SHP77 treated with DMSO at 0.1 percent for 48 hours (cell line): ENCODE results near the gene KCNG2.

Source experiments
- DNase-seq: peaks from one replicate; lab custom pipeline; 2025; lab: John Stamatoyannopoulos, UW

KCNG2 gene

DNA sequence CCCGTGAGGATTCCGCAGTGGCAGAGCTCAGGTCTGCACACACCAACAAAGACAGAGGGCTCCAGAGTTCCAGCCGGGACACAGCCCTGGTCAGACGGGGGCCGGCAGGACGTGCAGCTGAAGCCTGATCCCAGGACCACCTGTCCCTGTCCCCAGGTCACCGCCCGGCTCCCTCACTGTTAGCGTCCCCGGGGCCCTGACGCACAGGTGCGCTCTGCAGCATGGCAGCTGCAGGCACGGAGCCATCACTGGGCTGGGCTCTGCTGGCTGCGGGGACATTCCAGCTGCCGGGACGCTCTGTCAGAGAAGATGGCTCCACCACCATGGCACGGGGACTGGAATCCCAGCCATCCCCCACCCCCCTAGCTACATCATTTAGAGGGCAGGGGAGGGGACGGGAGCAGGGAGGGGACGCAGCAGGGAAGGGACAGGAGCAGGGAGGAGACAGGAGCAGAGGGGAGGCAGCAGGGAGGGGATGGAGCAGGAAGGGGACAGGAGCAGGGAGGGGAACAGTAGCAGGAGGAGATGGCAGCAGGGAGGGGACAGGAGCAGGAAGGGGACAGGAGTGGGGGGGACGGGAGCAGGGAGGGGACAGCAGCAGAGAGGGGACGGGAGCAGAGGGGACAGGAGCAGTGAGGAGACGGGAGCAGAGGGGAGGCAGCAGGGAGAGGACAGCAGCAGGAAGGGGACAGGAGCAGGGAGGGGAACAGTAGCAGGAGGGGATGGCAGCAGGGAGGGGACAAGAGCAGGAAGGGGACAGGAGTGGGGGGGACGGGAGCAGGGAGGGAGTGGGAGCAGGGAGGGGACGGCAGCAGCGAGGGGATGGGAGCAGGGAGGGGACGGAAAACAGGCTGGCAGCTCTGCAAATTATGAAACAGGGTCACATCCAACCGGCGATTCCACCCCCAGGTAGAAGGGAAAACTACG lies 113.9 kb downstream of the KCNG2 start:
- DNase-seq: no peak

- DNase-seq: no peak
Observed at GRCh38 chr18:79912409-79912991, 114.8 kb downstream of the KCNG2 start.

DNA sequence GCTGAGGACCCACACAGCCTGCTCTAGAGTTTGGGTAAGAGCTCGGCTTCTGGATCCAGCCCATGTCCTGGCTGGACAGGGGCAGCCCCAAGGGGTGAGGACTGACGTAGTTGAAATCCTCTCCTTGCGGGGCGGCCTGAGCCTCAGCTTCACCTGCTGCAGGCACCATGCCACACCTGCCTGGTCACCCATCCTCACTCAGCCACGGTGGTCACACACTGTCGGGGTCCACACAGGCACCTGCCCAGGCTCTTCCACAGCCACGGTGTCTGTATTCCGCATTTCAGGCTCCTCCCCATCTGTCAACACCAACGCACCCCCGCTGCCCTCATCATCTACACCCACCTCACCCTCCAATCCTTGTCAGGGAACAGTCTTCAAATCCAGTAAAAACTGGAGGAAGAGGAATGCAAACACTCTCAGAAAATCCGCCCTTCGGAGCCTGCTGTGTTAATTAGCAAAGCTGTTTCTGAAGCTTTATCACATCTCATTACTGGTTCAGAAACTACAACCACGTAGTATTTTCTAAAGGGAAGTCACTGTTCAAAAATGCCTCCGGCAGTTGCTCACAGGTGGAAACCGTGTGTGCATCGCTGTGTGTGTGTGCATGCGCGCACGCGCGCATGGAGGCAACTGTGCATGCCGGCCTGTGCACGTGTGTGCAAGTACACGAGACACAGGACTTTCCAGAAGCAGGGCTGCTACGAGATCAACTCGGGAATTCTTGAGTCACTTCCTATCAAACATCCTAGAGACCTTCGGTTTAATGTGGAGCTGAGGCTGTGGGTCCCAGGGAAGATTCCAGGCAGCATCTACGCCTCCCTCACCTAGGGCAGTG lies 115.5 kb downstream of the KCNG2 start:
- no peak for DNase-seq

DNA sequence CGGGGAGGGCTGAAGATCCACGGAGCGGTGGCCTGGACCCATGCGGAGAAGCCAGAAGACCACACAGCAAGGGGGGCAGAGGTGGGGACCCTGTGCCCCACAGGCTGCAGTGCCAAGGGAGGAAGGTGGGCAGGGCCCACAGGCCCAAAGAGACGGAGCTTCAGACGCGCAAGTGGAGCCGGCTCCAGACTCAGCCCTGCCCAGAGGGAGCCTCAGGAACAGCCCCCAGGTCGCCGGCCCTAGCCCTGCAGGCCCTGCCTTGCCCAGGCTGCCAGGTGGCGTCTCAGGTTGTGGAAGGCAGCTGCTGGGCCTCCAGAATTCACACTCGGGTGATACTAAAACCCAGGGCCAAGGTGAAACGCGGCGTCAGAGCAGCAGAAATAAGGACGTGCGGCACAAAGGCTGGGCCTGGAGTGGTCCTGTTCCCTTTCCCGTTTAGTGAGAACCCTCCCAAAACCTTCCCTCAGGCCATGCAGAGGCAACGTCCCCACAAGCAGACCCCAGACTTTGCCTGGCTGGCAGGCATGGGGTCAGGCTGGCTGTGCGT lies 116.9 kb downstream of the KCNG2 start:
- no peak for DNase-seq

DNA sequence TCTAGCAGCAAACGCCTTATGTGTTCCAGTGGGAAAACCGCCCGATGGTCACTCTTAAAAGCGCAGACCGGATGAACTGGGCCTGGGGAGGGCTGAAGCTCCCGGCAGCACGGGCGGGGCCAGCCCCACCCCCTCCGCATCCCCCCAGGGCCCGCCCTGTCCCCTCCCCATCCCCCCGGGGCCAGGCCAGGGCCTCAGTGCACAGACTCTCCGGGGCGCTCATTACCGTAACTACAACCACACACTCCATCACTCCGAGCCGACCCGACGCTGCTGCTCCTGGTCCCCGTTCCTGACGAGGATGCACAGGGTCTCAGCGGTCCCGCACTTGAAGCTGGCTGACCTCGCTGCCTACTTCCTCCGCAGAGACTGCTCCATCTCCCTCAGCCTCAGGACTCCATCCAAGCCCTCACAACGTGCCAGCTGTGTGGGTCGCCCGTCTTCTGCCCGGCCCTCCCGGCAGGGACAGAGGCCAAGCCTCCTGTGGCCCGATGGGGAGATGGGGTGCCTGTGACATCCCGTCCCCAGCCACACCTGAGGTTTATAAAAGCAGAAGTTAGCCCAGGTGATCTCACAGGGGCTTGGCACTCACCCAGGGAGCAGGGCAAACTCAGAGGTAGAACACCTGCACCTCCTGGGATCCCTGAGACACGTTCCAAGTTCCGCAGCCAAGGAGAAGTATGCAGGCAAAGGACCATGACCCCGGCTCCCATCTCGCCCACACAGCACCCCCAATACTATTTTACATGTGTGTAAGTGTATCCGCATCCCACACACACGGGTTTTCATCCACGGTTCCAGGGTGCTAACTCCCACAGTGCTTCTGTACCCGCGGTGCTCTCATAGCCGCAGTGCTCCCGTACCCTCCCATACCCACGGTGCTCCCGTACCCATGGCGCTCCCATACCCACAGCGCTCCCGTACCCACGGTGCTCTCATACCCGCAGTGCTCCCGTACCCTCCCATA lies 117.7 kb downstream of the KCNG2 start:
- DNase-seq: no peak

- DNase-seq: no peak
Observed at GRCh38 chr18:79916128-79916494, 118.4 kb downstream of the KCNG2 start.

- DNase-seq: no peak
Observed at GRCh38 chr18:79916546-79917168, 118.9 kb downstream of the KCNG2 start.

GRCh38 chr18:79917169-79917852 lies 119.6 kb downstream of the KCNG2 start:
- DNase-seq: no peak

DNA sequence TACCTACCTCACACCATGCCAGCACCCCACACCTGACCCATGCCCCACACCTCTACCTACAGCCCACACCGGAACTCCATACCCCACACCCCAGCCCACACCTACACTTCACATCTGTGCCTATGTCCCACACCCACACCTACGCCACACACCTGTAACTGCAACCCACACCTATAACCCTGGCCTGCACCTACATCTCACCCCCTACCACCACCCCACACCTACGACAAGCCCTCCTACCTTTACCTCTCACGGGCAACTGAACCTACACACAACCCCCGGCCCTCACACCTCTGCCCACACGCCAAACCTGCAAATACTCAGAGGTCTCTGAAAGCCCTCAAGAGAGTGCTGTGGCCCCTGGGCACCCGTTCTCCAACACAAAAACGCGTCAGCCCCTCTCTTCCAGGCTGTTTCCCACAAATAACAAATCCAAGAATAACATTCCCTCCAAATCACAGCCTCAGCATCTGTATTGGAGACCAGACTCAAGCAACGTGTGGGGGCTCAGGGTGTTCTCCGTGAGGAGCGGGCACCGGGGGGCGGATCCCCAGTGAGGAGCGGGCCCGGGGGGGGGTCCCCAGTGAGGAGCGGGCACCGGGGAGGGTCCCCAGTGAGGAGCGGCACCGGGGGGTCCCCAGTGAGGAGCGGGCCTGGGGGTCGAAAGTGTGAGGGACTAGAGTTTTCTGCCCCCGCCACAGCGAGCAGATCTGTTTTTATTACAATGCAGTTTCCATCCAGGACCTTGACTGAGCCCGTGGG lies 120.3 kb downstream of the KCNG2 start:
- no peak for DNase-seq

DNA sequence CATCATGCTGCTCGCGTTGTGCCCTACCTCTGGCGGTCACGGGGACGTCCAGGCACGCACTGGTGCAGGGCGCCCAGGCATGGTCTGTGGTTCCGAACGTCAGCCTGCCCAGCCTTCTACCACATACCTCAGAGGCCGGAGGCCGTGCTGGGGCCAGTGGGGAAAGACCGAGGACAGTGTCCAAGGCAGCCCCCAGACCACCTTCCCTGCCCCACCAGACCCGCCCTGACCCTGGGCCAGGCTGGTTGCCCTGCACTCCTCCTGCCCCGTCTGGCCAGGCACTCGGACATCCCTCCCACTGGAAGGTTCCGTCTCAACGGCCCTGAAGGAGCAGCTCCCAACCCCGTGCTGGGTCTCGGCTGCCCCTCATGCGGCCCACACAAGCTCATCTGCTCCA lies 120.9 kb downstream of the KCNG2 start:
- no peak for DNase-seq

DNA sequence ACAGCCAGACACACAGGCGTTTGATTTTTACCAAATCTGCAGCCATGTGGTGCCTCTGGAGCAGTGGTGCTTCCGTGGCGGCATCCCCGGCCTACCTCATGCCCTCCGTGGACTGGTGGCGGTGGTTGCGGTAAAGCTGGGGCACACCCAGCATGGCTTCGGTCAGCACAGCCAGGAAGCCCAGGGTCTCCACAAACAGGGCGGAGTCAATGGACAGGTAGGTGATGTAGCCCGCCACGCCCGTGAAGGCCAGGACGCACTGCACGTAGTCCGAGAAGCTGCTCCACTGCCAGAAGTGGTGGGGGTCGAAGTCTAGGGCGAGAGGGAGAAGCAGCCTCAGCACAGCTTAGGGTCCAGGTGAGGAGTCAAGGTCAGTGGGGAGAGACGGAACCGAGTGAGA lies 121.4 kb downstream of the KCNG2 start:
- no peak for DNase-seq

DNA sequence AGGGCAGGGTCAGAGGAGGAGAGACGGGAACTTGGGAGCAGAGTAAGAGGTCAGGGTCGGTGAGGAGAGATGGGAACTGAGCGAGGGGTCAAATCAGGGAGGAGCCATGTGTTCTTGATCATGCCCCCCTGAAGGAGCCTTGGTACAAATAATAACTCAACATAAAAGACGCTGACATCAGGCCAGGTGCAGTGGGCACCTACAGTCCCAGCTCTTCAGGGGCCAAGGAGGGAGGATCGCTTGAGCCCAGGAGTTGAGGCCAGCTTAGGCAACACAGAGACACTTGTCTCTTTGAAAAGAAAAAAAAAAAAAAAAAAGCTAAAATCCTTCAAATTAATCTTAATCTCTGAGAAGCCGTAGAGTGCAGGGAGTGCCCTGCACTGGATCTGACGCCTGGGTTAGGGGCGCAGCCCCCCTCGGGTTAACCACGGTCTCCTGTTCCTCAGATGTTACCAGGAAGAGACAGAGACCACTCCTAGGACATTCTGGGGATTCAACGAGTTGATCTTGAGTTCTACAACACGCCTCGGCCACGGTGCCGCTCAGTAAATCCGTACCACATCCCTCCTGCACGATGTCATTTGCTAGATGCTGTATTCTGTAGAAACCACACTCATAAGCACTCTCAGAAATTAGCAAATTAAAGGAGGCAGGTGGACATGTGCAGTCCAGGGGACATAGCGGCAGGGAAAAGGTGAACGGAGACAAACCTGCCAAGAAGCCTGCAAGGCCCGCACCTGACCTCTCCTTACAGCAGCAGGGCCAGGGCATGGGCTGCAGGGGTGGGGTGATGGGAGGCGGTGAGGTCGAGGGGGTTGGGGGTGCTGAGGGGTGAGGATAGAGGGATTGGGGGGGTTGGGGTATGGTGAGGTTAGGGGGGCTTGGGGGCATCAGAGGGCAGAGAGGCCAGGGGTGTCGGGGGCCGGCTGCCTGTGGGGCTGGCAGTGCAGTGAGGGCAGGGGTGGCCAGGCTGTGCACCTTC lies 124.5 kb downstream of the KCNG2 start:
- DNase-seq: no peak

DNA sequence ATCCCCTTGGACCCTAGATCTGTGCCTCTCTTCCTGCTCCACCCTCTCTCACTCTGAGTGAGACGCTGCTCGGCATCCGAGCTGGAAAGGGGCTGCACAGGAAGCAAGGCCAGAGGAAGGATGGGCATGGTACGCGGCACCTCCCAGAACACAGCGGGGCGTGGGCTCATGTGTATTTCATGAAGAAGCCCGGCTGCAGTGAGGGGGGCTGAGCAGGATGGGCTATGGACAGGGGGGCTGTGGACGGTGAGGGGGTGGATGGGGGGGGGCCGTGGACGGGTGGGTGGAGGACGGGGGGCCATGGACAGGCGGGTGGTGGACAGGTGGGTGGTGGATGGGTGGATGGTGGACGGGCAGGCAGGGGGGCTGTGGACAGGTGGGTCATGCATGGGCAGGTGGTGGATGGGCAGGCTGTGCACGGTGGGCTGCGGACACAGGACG lies 125.3 kb downstream of the KCNG2 start:
- DNase-seq: no peak

GRCh38 chr18:79923896-79924585 lies 126.3 kb downstream of the KCNG2 start:
- no peak for DNase-seq

- DNase-seq: no peak
Observed at GRCh38 chr18:79924814-79925731, 127.3 kb downstream of the KCNG2 start.

- no peak for DNase-seq
Observed at GRCh38 chr18:79926306-79926705, 128.6 kb downstream of the KCNG2 start.
